Measurements from ENCODE around the gene ERC1.

ERC1 gene

GRCh38 chr12:990661-991349 lies at the start of gene ERC1:
Gene ERC1 (plus strand): TSS chr12:991223. CDS start chr12:1027904, 36,681 bp downstream.
- DNase-seq = peak; percentile 94
- in situ Hi-C loops (cut with MboI; ENCODE audit: low pct_unique_long_range_greater_than_20kb, low sequenced_read_pairs) = no loop called here

GRCh38 chr12:943051-943450 lies 48.0 kb upstream of the ERC1 start:
- in situ Hi-C loops (cut with MboI; ENCODE audit: low pct_unique_long_range_greater_than_20kb, low sequenced_read_pairs) = no loop called here
- DNase-seq = no peak

- in situ Hi-C loops (cut with MboI; ENCODE audit: low pct_unique_long_range_greater_than_20kb, low sequenced_read_pairs) = no loop called here
- peak; percentile 53 for DNase-seq
Observed at GRCh38 chr12:944211-944610, 46.8 kb upstream of the ERC1 start.

GRCh38 chr12:946212-946611 lies 44.8 kb upstream of the ERC1 start:
- DNase-seq = no peak
- in situ Hi-C loops (cut with MboI; ENCODE audit: low pct_unique_long_range_greater_than_20kb, low sequenced_read_pairs) = no loop called here

- in situ Hi-C loops (cut with MboI; ENCODE audit: low pct_unique_long_range_greater_than_20kb, low sequenced_read_pairs) = no loop called here
- DNase-seq = no peak
Observed at GRCh38 chr12:946631-947030, 44.4 kb upstream of the ERC1 start.

GRCh38 chr12:948238-948637 lies 42.8 kb upstream of the ERC1 start:
- DNase-seq = no peak
- in situ Hi-C loops (cut with MboI; ENCODE audit: low pct_unique_long_range_greater_than_20kb, low sequenced_read_pairs) = no loop called here

- in situ Hi-C loops (cut with MboI; ENCODE audit: low pct_unique_long_range_greater_than_20kb, low sequenced_read_pairs) = no loop called here
- DNase-seq = peak; percentile 100
Observed at GRCh38 chr12:949453-950191, 41.4 kb upstream of the ERC1 start, which contains the start of gene RAD52. Gene RAD52 (minus strand): TSS chr12:949694. CDS start chr12:933058, 16,636 bp downstream.

GRCh38 chr12:951176-951575 lies 39.8 kb upstream of the ERC1 start:
- in situ Hi-C loops (cut with MboI; ENCODE audit: low pct_unique_long_range_greater_than_20kb, low sequenced_read_pairs) = no loop called here
- DNase-seq = no peak

- in situ Hi-C loops (cut with MboI; ENCODE audit: low pct_unique_long_range_greater_than_20kb, low sequenced_read_pairs) = no loop called here
- DNase-seq = no peak
Observed at GRCh38 chr12:953776-954175, 37.2 kb upstream of the ERC1 start.

- no peak for DNase-seq
- in situ Hi-C loops (cut with MboI; ENCODE audit: low pct_unique_long_range_greater_than_20kb, low sequenced_read_pairs) = no loop called here
Observed at GRCh38 chr12:954741-955140, 36.3 kb upstream of the ERC1 start.

- DNase-seq = no peak
- in situ Hi-C loops (cut with MboI; ENCODE audit: low pct_unique_long_range_greater_than_20kb, low sequenced_read_pairs) = no loop called here
Observed at GRCh38 chr12:955939-956338, 35.1 kb upstream of the ERC1 start.

GRCh38 chr12:958588-959123 lies 32.4 kb upstream of the ERC1 start:
- DNase-seq = no peak
- in situ Hi-C loops (cut with MboI; ENCODE audit: low pct_unique_long_range_greater_than_20kb, low sequenced_read_pairs) = no loop called here

GRCh38 chr12:966724-967123 lies 24.3 kb upstream of the ERC1 start:
- in situ Hi-C loops (cut with MboI; ENCODE audit: low pct_unique_long_range_greater_than_20kb, low sequenced_read_pairs) = no loop called here
- peak; percentile 52 for DNase-seq

- no peak for DNase-seq
- in situ Hi-C loops (cut with MboI; ENCODE audit: low pct_unique_long_range_greater_than_20kb, low sequenced_read_pairs) = no loop called here
Observed at GRCh38 chr12:967641-968040, 23.4 kb upstream of the ERC1 start.

GRCh38 chr12:968545-968944 lies 22.5 kb upstream of the ERC1 start:
- in situ Hi-C loops (cut with MboI; ENCODE audit: low pct_unique_long_range_greater_than_20kb, low sequenced_read_pairs) = no loop called here
- no peak for DNase-seq

- in situ Hi-C loops (cut with MboI; ENCODE audit: low pct_unique_long_range_greater_than_20kb, low sequenced_read_pairs) = no loop called here
- DNase-seq = no peak
Observed at GRCh38 chr12:969821-970220, 21.2 kb upstream of the ERC1 start.

- in situ Hi-C loops (cut with MboI; ENCODE audit: low pct_unique_long_range_greater_than_20kb, low sequenced_read_pairs) = no loop called here
- no peak for DNase-seq
Observed at GRCh38 chr12:971991-972390, 19.0 kb upstream of the ERC1 start.

GRCh38 chr12:974271-974862 lies 16.7 kb upstream of the ERC1 start:
- no peak for DNase-seq

GRCh38 chr12:976644-977043 lies 14.4 kb upstream of the ERC1 start:
- in situ Hi-C loops (cut with MboI; ENCODE audit: low pct_unique_long_range_greater_than_20kb, low sequenced_read_pairs) = no loop called here
- DNase-seq = no peak

More at GRCh38 chr12:974271-974862, 16.7 kb upstream of the ERC1 start:
- in situ Hi-C loops (cut with MboI; ENCODE audit: low pct_unique_long_range_greater_than_20kb, low sequenced_read_pairs) = no loop called here

- no peak for DNase-seq
- in situ Hi-C loops (cut with MboI; ENCODE audit: low pct_unique_long_range_greater_than_20kb, low sequenced_read_pairs) = no loop called here
Observed at GRCh38 chr12:977156-977555, 13.9 kb upstream of the ERC1 start.

All from KBM-7 (cell line).